ENCODE results near the gene BFAR. TPM values are rescaled to one million over a fixed set of nuclear protein-coding genes. Genes with fewer than 3 reads are reported as not detected.
A peak's percentile ranks its signal among the peaks of the same experiment; 100 is the strongest.

BFAR gene
- total and polyA plus RNA-seq, 2 of the 8 experiments (the other 6 are each of a cell fraction or from before 2014, with no cell fraction given) = 56.9 to 78.2 TPM

GRCh38 chr16:14629612-14629918 lies 3.2 kb upstream of the BFAR start:
- no peak overlapping the region for H4K5ac ChIP-seq (ENCODE audit: insufficient read length, low read depth, low read length)
- no peak overlapping the region for H2BK12ac ChIP-seq (ENCODE audit: low read depth, low read length)
- peaks cover 5 to 9% (median 8%) of the 10 kb centered on the region in 4 experiments; a peak in 5 of 7 replicates for H3K4me1 ChIP-seq (replicated peaks in 1 of 4; ENCODE audit: control insufficient read depth in 3 of 4, insufficient read depth in 4 of 4, low read length in 3 of 4)
- peak overlapping the region; percentile 68 to 92 (median 88) for H3K9ac ChIP-seq (replicated peaks in 1 of 4; ENCODE audit: extremely low read depth in 1 of 4, low read depth in 3 of 4, low read length in 3 of 4)
- H2AK5ac ChIP-seq (ENCODE audit: low read depth, low read length) = no peak overlapping the region
- H2AFZ ChIP-seq (ENCODE audit: low read length) = no peak overlapping the region
- H3K14ac ChIP-seq (ENCODE audit: insufficient read length) = no peak overlapping the region
- peaks cover 0 to 2% of the 10 kb centered on the region in 2 experiments for H4K20me1 ChIP-seq (replicated peaks in 1 of 2; ENCODE audit: control insufficient read depth in 1 of 2, insufficient read depth in 2 of 2, low read length in 2 of 2)
- H3K27me3 ChIP-seq (replicated peaks in 1 of 4; ENCODE audit: control insufficient read depth in 3 of 4, extremely low read depth in 1 of 4, insufficient read depth in 3 of 4, low read length in 3 of 4) = no peaks in the 10 kb centered on the region
- FAIRE-seq (no peak), DNase-seq (ENCODE audit: low read depth in 1 of 2, low spot score in 2 of 2) (no peak)
- H3K4me2 ChIP-seq (ENCODE audit: insufficient read depth in 1 of 2, low read depth in 2 of 2, low read length in 2 of 2) = peak overlapping the region; percentile 86 to 88
- no peak overlapping the region for H2BK15ac ChIP-seq (ENCODE audit: low read length)
- H3K4ac ChIP-seq (replicated peaks; ENCODE audit: insufficient read length, low read depth, low read length) = no peak overlapping the region
- H3K27ac ChIP-seq (ENCODE audit: low read depth, low read length) = peak overlapping the region; percentile 96
- no peak overlapping the region for H4K91ac ChIP-seq (replicated peaks; ENCODE audit: insufficient read length, low read length)
- H3K79me1 ChIP-seq (ENCODE audit: low read depth, low read length) = no peaks in the 10 kb centered on the region
- ChIA-PET CTCF (ENCODE audit: partially characterized antibody) (interaction anchor here (1.0 kb wide), 1 partner anchor 13 kb away, joined by 3 read pairs; no protein-coding TSS in a partner anchor), POLR2A (ENCODE audit: partially characterized antibody) (interaction anchor here (0.7 to 2.4 kb wide), 12 partner anchors 9 to 41 kb away, joined by 3 to 19 read pairs (median 6); no protein-coding TSS in a partner anchor)
- H3K9me3 ChIP-seq (ENCODE audit: insufficient read depth in 2 of 2, low read depth in 1 of 2, low read length in 1 of 2) = no peaks in the 10 kb centered on the region
- H3K23ac ChIP-seq (ENCODE audit: insufficient read length) = no peak overlapping the region
- no peak overlapping the region for H2BK20ac ChIP-seq (ENCODE audit: low read length)
- peaks cover 0 to 32% (median 16%) of the 10 kb centered on the region in 4 experiments; a peak in 5 of 8 replicates for H3K36me3 ChIP-seq (ENCODE audit: control insufficient read depth in 2 of 4, insufficient read depth in 4 of 4, low read length in 3 of 4)
- H3K4me3 ChIP-seq (ENCODE audit: extremely low read depth in 1 of 4, insufficient read depth in 2 of 4, low read depth in 3 of 4, low read length in 4 of 4) = peak overlapping the region; percentile 79 to 95 (median 86)
- H2BK5ac ChIP-seq (ENCODE audit: low read depth, low read length) = peak overlapping the region; percentile 96
- peaks cover 8% of the 10 kb centered on the region for H3K23me2 ChIP-seq (ENCODE audit: low read depth, low read length)
- peak overlapping the region; percentile 42 for H3K56ac ChIP-seq (replicated peaks; ENCODE audit: insufficient read length, low read depth, low read length)
- TF ChIP-seq SAP30 (IDR thresholded peaks at IDR 0.05; ENCODE audit: insufficient read depth, insufficient replicate concordance, low read length) = peak; percentile 54
- no peak for TF ChIP-seq KDM5A (IDR thresholded peaks at IDR 0.05; ENCODE audit: low read length)
- 11% methylated on average over 11 of the region's 17 CpGs; no CpG with 5 or more reads in 1 of the 2 experiments for WGBS, 2 experiments (ENCODE audit: extremely low coverage in 1 of 2, insufficient coverage in 1 of 2, insufficient read length in 1 of 2, insufficient replicate concordance in 2 of 2, low coverage in 1 of 2, low lambda C conversion rate in 2 of 2, missing lambda C conversion rate in 1 of 2)
- peak overlapping the region; percentile 98 for H4K8ac ChIP-seq (ENCODE audit: extremely low read depth, insufficient read depth, low read length)
- H3K79me2 ChIP-seq (ENCODE audit: control insufficient read depth in 1 of 2, insufficient read depth in 2 of 2, low read length in 2 of 2) = peaks cover 3 to 31% of the 10 kb centered on the region in 2 experiments; a peak in 3 of 4 replicates
- H2BK120ac ChIP-seq (replicated peaks; ENCODE audit: low read depth, low read length) = no peak overlapping the region
- H3K18ac ChIP-seq (ENCODE audit: extremely low read depth, low read length) = peak overlapping the region; percentile 95; the same call in 1 of the 2 replicates
